Lung microvascular endothelial cell (primary cell): ENCODE results near the gene U2AF2. TPM values are rescaled to one million over a fixed set of nuclear protein-coding genes. Genes with fewer than 3 reads are reported as not detected.

Source experiments
- DNase-seq, 2 donors: peaks; one replicate each; pipeline versions ENCODE4 v3.0.0 to v3.0.0-alpha.2; 2010; ENCODE audit warnings: low read depth in 2 of 2
- total RNA-seq: library from RNA; depleted of rRNA; stranded (reverse); fragments of >200 nt; gene quantifications from 2 replicates; pipeline ENCODE4 v1.2.1, GENCODE V29; 2014

U2AF2 gene
- total RNA-seq, 1 donor from 2014 or later: 62.9 TPM

DNA sequence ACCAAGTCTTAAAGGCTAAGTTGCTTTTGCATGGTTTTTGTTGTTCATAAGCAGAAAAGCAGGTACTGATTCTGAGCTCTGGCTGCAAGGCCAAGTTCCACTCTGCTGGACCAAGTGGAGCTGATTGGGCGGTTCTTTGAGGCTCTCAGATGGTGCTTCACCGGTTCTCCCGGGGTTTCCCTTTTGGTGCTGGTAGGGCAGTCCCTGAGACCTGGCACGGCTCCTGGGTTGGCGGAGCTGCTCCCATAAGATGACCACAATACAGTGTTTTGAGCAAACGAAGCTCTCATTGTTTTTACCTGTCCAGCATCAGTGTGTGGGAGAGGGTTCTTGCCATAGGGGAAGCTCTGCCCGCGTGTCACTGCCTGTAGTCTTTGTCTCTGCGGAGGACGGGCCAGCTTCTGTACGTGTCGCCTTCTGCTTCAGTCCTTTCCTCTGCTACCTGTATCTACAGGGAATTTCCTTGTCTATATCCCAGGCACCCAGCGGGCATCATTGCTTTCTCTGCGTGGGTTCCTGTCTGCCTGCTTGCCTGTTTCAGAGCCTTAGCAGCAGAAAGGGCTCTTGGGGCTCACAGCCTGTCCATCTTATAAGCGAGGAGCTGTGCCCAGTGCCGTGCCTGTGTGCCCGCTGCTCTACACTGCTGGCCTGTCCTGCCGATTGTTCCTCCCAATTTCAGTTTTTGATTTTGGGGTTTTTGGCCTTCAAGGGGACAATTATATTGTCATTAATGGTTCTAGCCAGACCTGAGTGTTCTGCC lies 2.3 kb downstream of the U2AF2 start:
- peak in 1 of 2 donors; percentile 23 for DNase-seq

DNA sequence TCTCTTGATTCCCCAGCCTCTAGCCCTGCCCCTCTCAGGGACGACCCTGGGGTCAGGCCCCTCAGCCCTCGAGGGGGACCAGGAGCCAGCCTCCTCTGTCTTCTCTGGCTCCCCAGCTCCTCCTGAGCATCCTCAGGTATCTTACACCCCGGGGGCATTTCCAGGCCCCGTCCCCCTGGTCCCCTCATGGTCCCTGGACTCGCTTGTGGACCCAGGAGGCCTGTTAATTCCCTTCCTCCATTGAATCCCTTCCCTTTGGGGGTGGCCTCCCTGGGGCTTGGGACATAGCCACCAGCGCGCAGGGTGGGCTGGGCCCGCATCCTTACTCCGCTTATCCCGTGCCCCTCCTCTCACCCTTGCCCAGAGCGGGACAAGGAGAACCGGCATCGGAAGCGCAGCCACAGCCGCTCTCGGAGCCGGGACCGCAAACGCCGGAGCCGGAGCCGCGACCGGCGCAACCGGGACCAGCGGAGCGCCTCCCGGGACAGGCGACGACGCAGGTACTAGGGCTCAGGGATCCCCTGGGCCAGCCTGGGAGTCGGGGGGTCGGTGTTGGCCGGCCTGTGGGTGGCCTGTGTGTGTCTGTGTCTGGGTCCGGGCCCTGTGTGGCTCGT lies 4.1 kb downstream of the U2AF2 start:
- DNase-seq: no peak

DNA sequence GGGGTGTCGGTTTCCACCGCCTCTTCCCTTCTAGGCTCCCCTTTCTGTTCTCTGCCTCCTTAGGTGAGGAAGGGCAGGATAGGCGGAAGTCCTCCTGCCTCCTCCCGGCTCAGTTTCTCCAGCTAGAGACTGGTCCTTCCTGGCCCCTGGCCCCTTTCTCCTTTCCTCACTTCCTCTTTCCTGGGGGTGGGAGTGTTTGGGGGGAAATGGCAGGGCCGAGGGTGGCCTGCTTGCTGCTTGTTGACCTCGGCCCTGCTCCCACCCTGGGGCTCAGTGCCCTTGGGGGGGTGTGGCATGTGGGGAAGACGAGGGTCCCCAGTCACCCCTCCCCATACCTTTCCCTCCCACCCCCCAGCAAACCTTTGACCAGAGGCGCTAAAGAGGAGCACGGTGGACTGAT lies 5.0 kb downstream of the U2AF2 start:
- DNase-seq: no peak

DNA sequence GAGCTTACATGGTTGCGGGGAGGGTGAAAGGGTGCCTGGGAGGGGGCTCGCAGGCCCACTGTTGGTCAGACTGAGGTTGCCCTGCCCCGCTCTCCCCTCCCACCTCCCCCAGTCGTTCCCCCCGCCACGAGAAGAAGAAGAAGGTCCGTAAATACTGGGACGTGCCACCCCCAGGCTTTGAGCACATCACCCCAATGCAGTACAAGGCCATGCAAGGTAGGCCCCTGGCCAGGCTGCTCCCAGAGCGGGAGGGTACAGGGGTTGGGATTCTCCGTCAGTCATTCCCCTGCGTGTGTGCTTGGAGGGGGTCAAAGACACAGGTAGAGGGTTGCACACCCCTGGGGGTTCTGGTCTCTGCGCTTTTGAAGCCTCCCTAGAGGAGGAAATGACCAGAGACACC lies 5.6 kb downstream of the U2AF2 start:
- DNase-seq: no peak

DNA sequence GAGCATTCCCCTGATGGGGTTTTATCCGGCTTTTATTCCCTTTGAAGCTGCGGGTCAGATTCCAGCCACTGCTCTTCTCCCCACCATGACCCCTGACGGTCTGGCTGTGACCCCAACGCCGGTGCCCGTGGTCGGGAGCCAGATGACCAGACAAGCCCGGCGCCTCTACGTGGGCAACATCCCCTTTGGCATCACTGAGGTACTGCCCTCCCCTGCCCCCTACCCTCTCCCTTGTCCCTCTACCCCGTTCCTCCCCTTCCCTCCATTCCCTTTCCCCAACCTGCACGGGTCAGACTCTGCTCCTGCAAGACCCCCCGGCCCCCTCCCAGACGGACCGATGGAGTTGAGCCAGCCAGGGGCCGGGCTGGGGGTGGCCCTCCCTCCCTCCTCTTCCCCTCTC lies 6.2 kb downstream of the U2AF2 start:
- DNase-seq: no peak

DNA sequence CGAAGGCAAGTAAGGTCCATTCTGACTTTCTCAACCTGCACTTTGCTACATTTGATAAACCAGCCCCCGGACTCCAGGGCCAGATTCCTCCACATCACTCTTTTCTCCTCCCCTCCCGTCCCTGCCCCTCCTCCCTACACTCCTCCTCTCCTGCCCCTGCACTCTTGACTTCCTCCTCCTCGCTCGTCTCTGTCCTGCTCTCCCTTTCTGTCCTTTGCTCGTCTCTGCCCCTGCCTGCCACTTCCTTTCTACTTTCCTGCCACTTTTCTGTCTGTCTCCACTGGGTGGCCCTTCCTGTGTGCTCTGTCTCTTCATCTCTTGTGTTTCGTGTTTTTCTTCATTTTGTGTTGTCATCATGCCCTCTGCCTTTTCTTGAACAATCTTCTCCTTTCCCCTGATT lies 7.0 kb downstream of the U2AF2 start:
- DNase-seq: no peak

DNA sequence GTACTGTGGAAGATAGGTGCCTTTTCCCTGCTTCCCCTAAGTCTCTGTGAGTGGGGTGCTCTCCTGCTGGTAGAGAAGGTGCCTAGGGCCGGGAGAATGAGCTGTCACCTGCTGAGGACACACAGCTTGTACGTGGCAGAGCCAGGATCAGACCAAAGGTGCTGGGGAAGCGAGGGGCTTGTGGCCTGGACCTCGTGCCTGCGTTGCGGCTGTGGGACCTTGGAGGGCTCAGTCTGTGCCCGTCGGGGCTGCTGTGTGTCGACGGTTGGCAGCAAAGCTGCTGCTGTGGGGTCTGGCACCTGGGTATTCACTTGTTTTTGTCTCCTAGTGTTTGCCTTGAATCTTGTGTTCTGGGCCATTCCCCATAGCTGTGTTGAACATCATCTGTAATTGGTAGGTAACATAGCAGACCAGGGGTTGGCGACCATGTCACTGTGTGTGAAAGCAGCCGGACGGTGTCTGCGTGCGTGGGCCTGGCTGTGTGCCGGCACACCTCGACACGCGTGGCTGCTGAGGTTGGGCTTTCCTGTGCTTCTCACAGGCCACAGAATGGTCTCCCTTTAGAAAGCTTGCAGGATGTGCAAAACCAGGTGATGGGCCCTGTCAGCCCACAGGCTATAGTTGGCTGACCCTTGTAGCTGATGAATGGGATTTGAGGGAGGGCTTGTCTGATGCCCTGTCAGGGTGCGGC lies 9.2 kb downstream of the U2AF2 start:
- no peak for DNase-seq

DNA sequence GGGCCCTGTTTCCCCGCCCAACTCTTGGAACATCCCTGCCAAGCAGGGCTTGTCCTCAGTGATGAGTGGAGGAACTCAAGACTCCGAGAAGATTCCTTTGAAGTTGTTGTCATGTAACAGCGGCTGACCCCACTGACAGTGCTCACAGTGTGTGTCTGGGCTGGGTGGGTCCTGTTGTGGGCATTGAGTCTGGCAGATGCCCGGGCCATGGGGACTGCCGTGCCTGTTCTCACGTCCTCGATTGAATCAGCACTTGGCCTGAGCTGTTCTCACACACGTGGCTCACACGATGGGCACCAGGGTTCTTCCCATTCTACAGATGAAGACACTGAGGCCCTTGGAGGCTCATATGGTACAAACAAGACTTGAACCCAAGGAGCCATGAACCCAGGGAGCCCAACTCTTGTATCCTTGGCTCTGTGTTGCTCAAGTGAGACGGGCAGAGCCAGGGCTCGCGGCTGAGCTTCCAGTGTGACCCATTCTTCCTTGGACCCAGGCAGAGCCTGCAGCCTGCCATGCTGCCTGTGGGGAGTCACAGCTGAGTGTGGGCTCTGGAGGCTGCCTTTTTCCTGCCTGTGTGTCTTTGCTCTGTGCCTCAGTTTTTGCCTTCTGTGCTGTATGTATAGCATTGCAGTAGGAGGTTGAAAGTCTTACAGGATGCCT lies 11.6 kb downstream of the U2AF2 start:
- DNase-seq: no peak

DNA sequence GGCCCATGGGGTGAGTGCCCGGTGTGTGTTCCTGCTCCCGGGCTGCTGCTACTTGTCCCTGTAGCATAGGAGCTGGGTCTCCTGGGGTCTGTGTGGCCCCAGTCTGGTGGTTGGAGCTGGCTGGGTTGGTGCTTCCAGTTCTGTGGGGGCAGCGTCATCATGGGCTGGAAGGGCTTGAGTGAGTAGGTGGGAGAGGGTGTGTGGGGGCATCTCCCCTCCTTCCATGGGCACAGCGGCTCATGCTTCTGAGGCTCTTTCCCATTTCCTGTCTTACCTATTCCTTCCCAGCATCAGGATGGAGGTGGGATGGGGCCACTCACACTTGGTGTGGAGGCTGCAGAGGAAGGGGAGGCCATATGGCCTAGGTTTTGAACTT lies 12.2 kb downstream of the U2AF2 start:
- DNase-seq: no peak

DNA sequence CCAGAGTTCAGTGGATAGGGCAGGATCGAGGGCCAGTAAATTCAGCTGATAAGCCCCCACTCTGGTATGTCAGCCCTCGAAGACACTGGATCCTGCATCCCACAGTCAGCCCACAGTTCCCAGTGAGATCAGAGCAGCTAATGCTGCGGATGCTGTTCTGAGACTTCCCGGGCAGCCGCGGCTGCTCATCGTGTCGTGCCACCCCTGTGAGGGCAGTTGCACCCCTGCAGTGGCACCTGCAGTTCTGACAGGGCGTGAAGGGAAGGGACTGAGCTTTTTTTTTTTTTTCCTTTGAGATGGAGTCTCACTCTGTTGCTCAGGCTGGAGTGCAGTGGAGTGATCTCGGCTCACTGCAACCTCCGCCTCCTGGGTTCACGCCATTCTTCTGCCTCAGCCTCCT lies 12.7 kb downstream of the U2AF2 start:
- no peak for DNase-seq

DNA sequence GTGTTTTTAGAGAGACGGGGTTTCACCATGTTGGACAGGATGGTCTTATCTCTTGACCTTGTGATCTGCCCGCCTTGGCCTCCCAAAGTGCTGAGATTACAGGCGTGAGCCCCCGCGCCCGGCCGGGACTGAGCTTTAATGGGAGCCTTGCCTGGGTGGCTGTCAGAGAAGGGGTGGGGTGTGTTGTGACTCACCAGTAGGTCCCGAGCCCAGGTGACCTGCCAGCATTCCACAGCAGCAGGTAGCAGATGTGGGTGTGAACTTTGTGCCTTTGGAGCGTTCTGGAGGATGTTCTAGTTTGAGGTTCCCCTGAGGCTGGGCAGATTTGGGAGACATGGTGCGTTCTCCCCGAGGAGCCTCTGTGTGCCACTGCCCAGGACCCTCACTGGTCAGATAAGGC lies 13.1 kb downstream of the U2AF2 start:
- DNase-seq: no peak

DNA sequence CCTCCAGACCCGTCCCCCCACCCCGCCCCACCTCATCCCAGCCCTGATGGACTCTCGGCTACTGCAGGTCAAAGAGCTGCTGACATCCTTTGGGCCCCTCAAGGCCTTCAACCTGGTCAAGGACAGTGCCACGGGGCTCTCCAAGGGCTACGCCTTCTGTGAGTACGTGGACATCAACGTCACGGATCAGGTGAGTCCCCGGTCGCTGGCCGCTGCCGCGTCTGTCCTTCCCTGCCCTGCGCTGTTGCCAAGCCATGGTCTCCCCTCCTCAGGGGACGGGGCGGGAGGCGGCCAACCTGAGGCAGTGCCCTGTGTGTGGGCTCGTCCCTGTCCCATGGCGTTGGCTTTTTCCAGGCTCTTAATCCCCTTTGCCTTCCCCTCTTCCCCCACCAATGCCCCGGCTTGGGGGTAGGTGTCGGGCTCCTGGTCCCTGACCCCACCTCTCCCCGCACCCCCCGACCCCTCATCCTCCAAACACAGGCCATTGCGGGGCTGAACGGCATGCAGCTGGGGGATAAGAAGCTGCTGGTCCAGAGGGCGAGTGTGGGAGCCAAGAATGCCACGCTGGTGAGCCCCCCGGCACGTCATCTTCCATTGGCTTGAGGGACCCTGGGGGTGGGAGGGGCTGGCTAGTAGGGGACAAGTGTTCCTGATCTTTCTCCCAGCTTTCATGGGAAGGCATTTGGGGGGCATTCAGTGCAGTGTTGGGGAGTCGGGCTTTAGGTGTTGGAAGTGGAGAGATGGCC lies 13.9 kb downstream of the U2AF2 start:
- no peak for DNase-seq

DNA sequence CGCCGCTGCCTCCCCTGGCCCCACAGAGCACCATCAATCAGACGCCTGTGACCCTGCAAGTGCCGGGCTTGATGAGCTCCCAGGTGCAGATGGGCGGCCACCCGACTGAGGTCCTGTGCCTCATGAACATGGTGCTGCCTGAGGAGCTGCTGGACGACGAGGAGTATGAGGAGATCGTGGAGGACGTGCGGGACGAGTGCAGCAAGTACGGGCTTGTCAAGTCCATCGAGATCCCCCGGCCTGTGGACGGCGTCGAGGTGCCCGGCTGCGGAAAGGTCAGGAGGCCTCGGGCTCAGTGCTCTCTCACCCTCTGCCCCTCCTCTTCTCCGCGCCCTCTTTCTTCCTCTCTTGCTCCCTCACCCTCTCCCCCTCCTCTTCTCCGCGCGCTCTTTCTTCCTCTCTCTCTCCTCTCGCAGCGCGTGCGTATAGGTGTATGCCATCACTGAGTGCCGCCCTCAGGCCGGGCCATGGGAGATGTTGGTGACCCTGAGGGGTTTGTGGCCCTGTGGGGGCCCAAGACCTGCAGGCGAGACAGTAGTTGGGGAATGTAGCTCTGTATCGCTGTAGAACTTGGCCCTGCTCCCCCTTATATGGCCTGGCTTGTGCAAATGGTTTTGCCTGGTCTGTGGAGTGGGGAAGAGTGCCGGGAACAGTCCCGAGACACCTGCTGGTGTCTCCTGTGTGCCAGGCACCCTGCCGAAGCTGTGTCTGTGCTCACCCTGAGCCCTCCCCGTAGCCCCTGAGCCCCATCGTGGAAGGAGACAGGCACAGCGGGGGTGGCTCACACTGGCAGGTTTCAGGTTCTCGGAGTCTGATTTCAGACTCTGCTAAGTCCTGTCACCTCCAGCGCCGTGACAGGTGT lies 14.8 kb downstream of the U2AF2 start:
- no peak for DNase-seq

DNA sequence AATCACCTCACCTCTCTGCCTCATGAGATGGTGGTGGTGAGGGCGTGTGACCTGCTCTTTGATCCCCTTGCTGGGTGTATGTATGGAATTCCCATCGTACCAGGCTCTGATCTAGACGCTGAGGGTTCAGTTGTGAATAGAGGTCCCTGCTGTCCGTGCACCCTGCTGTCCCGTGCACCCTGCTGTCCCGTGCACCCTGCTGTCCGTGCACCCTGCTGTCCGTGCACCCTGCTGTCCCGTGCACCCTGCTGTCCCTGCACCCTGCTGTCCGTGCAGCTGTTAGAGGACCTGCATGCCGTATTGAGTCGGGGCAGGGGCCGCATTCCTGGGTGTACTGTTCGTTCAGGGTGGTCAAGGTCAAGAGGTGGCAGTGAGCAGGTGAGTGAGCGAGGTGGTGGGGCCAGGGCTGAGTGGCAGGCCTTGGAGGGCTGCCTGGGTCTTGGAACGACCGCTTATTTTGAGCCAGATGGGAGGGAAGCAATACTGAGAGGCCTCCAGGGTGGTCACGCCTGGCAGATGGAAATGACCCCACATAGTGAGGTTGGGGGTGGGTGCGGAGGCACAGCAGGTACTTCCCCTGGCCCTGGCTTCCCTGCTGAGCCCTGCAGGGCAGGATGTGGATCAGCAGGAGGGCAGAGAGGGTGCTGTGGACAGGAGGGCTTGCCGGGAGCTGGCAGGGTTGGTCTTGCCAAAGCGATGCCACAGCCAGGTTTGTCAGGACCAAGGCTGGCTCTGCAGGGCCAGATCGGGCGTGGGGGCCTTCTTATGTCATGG lies 15.6 kb downstream of the U2AF2 start:
- DNase-seq: peak; percentile 44 to 49

DNA sequence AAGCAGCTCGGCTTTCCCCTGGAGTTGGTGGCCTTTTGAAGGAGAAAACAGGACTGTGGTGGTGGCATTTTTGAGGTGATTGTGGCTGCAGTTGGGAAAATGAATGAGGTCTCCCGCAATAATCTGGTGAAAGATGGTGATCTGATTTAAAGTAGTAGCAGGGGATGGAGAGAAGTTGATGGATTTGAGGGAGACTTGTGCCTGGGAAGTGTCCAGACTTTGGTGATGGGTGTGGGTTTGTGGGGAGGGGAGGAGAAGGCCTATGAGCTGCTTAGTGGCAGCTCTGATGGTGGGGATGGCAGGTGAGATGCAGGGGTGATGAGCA lies 16.2 kb downstream of the U2AF2 start:
- DNase-seq: no peak

DNA sequence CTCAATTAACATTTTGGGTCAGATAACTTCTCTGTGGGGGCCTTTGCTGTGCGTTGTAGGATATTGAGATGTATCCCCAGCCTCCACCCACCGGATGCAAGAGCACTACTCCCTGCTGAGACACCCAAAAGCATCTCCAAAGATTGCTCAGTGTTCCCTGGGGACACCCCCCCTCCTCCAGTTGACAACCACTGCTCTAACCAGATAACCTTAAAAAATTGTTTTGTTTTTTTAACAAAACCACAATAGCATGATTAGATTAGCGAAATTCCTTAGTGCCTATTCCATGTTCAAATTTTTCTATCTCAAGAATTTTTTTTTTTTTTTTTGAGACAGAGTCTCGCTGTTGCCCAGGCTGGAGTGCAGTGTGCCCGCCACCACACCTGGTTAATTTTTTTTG lies 17.6 kb downstream of the U2AF2 start:
- no peak for DNase-seq

DNA sequence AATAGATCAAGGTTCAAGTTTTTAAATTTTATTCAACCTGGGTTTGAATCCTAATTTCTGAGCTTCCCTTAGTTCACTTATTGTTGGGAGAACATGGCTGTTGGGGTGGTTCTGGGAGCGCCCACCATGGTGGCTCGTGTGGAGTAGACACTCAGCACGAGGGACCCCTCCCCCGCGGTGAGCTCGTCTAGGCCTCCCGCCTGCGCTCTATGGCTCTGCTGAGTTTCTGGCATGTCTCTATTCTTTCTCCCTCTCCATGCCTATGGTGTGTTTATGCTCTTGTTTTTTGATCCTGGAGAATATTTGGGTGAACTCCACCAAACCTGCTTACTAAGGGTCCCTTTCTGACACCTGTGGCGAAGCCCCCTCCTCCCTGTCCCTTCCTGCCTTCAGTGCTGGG lies 18.6 kb downstream of the U2AF2 start:
- no peak for DNase-seq

DNA sequence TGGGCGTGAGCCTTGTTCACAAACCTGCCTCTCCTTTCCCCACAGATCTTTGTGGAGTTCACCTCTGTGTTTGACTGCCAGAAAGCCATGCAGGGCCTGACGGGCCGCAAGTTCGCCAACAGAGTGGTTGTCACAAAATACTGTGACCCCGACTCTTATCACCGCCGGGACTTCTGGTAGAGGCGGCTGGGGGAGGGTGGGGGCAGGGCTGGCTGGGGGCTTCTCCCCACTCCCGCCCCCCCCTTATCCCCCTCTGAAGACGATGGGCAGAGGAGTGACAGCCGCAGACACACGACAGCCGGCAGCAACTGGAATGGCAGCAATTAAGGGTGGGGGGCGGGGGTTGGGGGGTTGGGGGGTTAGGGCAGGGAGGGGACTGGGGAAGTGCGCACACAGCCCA lies 19.1 kb downstream of the U2AF2 start:
- DNase-seq: no peak

DNA sequence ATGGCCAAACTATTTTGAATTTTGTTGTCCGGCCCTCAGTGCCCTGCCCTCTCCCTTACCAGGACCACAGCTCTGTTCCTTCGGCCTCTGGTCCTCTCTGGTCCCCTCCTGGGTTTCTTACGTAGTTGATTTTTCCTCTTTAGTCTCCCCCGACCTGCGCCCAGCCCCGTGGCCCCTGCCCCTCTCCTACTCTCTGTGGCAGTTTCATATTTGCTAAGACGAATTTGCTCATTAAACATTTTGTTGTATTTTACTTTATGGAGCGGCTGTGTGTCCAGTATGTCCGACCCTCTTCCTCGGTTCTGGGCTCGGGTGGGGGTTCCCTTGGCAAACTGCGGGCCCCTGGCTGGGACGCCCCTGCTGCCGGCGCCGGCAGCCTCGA lies 19.6 kb downstream of the U2AF2 start:
- DNase-seq: no peak
